Urinary bladder (tissue), 4 donors: Measurements from ENCODE around the gene TREH. TPM values are rescaled to one million over a fixed set of nuclear protein-coding genes. Genes with fewer than 3 reads are reported as not detected.
"Not testable (repeated sequence)": the region's sequence is repeated elsewhere in the genome, so short reads cannot be mapped to it uniquely, and the experiment has no call there.

ENCODE experiments used
- DNase-seq: peaks from one replicate; pipeline ENCODE4 v3.0.0-alpha.2; 2015; ENCODE audit errors: extremely low spot score
- H3K27ac ChIP-seq: one replicate; pipeline ENCODE4 v1.5.1; 2013; ENCODE audit warnings: low read depth, mild to moderate bottlenecking, moderate library complexity
- H3K36me3 ChIP-seq: one replicate; pipeline ENCODE4 v1.6.1; 2013; ENCODE audit warnings: mild to moderate bottlenecking, moderate library complexity; ENCODE audit not compliant: insufficient read depth
- H3K4me1 ChIP-seq: one replicate; pipeline ENCODE4 v1.6.1; 2013; ENCODE audit warnings: mild to moderate bottlenecking, moderate library complexity; ENCODE audit not compliant: insufficient read depth
- H3K4me3 ChIP-seq: one replicate; pipeline ENCODE4 v1.5.1; 2013; ENCODE audit warnings: low read depth, low read length
- WGBS: extraction: QIAGEN DNeasy Blood & Tissue Kit; methylation state at CpG from one replicate; pipeline ENCODE4 v1.1.7; 2013; 5-methylcytosine and 5-hydroxymethylcytosine counted together
- polyA plus RNA-seq: library from polyadenylated mRNA; stranded (reverse); fragments of 200-250 nt; gene quantifications from one replicate; pipeline ENCODE4 v1.2.3, GENCODE V29; 2013
- total RNA-seq: library from RNA; depleted of rRNA; stranded (reverse); fragments of >200 nt; gene quantifications from one replicate; pipeline ENCODE4 v1.2.3, GENCODE V29; 2014
- donor health status: healthy with polysubstance abuse.
- donor health status: healthy.

TREH gene
- total and polyA plus RNA-seq, 2 donors = 1.0 TPM; not detected in 1

GRCh38 chr11:118690553-118691304 lies 11.3 kb upstream of the TREH start:
- Histone ChIP-seq H3K4me1 (no peaks in the 10 kb centered on the region), H3K27ac (no peak overlapping the region), H3K36me3 (no peaks in the 10 kb centered on the region), H3K4me3 (no peak overlapping the region)
- no peak for DNase-seq
- 83% methylated on average over 15 of the region's 15 CpGs for WGBS

GRCh38 chr11:118689852-118690552 lies 10.6 kb upstream of the TREH start:
- Histone ChIP-seq H3K27ac (no peak overlapping the region), H3K4me1 (no peaks in the 10 kb centered on the region), H3K4me3 (peak overlapping the region; percentile 25), H3K36me3 (no peaks in the 10 kb centered on the region)
- DNase-seq = peak; percentile 37
- WGBS = 7% methylated on average over 30 of the region's 30 CpGs

DNA sequence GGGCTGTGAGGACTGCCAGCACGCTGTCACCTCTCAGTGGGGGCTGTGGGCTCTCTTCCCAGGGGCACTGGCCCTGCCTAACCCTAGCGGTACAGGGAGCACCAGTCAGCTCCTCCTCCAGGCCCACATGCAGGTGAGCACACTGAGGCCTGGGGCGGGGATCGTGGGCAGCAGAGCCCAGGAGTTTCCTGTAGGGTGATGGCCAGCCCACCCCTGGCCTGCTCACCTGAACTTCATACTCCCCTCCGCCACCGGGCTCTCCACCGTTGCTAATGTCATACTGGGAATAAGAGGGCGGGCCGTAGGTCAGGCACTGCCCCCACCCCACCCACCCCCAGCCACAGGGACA lies 10.0 kb upstream of the TREH start:
- no peak for DNase-seq
- no peaks in the 10 kb centered on the region for H3K36me3 ChIP-seq
- H3K4me3 ChIP-seq = peak overlapping the region; percentile 25
- H3K4me1 ChIP-seq = no peaks in the 10 kb centered on the region
- H3K27ac ChIP-seq = no peak overlapping the region
- 24% methylated on average over 9 of the region's 9 CpGs for WGBS

DNA sequence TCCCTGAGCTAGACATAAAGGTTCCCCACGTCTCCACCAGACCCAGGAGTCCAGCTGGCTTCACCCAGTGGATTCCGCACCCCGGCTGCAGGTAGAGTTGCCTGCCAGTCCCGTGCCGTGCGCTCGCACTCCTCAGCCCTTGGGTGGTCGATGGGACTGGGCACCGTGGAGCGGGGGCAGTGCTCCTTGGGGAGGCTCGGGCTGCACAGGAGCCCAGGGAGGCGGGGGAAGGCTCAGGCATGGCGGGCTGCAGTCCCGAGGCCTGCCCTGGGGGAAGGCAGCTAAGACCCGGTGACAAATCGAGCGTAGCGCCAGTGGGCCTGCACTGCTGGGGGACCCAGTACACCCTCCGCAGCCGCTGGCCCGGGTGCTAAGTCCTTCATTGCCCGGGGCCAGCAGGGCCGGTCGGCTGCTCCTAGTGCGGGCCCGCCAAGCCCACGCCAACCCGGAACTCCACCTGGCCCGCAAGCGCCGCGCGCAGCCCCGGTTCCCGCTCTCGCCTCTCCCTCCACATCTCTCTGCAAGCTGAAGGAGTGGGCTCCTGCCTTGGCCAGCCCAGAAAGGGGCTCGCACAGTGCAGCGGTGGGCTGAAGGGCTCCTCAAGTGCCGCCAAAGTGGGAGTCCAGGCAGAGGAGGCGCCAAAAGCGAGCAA lies 9.5 kb upstream of the TREH start:
- H3K4me1 ChIP-seq = no peaks in the 10 kb centered on the region
- H3K36me3 ChIP-seq = no peaks in the 10 kb centered on the region
- 86% methylated on average over 41 of the region's 41 CpGs for WGBS
- DNase-seq = no peak
- no peak overlapping the region for H3K27ac ChIP-seq
- no peak overlapping the region for H3K4me3 ChIP-seq

GRCh38 chr11:118688339-118688738 lies 8.9 kb upstream of the TREH start:
- not testable (repeated sequence) for H3K4me1 ChIP-seq, H3K27ac ChIP-seq, H3K36me3 ChIP-seq, DNase-seq, H3K4me3 ChIP-seq
- WGBS = 73% methylated on average over 10 of the region's 10 CpGs

DNA sequence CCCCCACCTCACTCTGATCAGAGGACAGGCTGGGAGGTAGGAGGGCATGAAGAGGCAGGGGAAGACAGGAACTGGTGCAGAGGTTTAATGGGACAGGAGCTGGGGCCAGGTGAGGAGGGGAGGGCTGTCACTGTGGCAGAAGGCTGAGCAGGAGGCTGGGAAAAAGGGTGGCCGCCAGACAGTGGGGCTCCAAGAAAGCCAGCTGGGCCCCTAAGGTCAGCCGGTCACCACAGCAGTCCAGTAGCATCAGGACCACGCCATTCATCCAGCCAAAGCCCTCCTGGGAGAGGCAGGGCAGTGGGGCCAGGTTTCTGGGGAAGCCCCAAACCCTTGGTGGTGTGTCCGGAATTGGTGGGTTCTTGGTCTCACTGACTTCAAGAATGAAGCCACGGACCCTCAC lies 8.5 kb upstream of the TREH start:
- Histone ChIP-seq H3K36me3 (no peaks in the 10 kb centered on the region), H3K4me1 (no peaks in the 10 kb centered on the region), H3K27ac (no peak overlapping the region), H3K4me3 (no peak overlapping the region)
- DNase-seq = no peak
- WGBS = 90% methylated on average over 5 of the region's 5 CpGs

GRCh38 chr11:118684187-118684586 lies 4.7 kb upstream of the TREH start:
- DNase-seq = no peak
- Histone ChIP-seq H3K36me3 (no peaks in the 10 kb centered on the region), H3K27ac (no peak overlapping the region), H3K4me1 (no peaks in the 10 kb centered on the region), H3K4me3 (no peak overlapping the region)
- WGBS = 79% methylated on average over 2 of the region's 2 CpGs

DNA sequence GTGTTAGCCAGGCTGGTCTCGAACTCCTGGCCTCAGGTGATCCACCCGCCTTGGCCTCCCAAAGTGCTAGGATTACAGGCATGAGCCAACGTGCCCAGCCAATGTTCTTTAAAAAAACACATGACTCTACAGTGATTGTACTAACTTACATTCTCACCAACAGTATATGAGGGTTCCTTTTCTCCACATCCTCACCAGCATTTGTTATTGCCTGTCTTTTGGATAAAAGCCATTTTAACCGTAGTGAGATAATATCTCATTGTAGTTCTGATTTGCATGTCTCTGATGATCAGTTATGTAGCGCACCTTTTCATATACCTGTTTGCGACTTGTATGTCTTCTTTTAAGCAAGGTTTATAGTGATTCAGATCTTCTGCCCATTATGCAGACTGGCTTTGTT lies 3.5 kb upstream of the TREH start:
- DNase-seq, H3K4me1 ChIP-seq, H3K36me3 ChIP-seq, H3K4me3 ChIP-seq, H3K27ac ChIP-seq: not testable (repeated sequence)
- 78% methylated on average over 6 of the region's 6 CpGs for WGBS

DNA sequence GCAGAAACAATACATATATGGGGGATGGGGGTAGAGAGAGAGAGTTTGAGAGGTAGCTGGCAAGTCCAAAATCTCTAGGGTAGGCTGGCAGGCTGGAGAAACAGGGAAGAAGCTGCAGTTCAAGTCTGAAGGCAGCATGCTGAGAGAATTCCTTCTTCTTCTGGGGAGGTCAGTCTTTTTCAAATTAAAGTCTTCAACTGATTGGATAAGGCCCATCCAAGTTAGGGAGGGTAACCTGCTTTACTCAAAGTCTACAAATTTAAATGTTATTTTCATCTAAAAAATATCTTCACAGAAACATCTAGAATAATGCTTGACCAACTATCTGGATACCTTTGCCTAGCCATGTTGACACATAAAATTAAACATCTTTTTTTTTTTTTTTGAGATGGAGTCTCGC lies 2.9 kb upstream of the TREH start:
- WGBS = 100% methylated on average over 1 of the region's 1 CpG
- no peaks in the 10 kb centered on the region for H3K4me1 ChIP-seq
- no peaks in the 10 kb centered on the region for H3K36me3 ChIP-seq
- no peak overlapping the region for H3K27ac ChIP-seq
- H3K4me3 ChIP-seq = no peak overlapping the region
- DNase-seq = no peak

GRCh38 chr11:118678908-118679307 lies 542 bp downstream of the TREH start:
- WGBS = 44% methylated on average over 11 of the region's 11 CpGs
- DNase-seq, H3K27ac ChIP-seq: not testable (repeated sequence)

DNA sequence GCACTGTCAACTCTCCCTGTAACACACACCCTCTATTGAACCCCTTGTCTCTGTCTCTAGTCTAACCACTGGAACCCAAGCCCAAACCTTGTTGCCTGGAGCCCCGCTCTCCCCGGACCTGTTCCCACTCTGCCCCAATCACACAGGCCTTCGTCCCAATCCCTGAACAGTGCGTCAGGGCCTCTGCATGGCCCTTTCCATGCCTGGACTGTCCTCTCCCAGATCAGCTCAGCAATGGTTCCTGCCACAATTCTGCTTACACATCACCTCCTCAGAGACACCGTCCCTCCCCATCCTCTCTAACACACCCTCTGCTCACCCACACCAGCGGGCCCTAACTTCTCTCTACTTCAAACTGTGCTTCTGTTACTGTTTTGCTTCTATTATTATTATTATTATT lies 1.5 kb downstream of the TREH start:
- Histone ChIP-seq H3K4me1 (no peaks in the 10 kb centered on the region), H3K4me3 (no peak overlapping the region), H3K27ac (no peak overlapping the region), H3K36me3 (no peaks in the 10 kb centered on the region)
- WGBS = 94% methylated on average over 6 of the region's 6 CpGs
- DNase-seq = no peak

More at GRCh38 chr11:118678908-118679307, 542 bp downstream of the TREH start:
- H3K4me3 ChIP-seq, H3K4me1 ChIP-seq, H3K36me3 ChIP-seq: not testable (repeated sequence)

DNA sequence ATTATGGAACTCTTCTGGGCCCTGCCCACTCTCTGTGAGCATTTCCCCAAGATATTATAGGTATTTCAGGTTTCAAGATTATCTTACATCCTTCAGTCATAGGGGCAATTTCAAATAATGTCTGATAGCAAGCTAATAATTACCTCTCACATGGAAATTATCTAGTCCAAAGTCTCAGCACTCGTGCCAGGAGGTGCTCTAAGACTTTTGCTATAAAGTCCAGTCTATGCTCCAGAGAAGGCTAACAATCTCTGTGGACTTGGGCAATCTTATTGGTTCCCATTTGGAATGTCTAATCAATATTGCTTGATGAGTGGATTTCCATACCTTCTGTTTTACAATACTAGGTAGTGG lies 5.4 kb downstream of the TREH start:
- no peak overlapping the region for H3K27ac ChIP-seq
- DNase-seq = no peak
- no peaks in the 10 kb centered on the region for H3K4me1 ChIP-seq
- no peaks in the 10 kb centered on the region for H3K36me3 ChIP-seq
- no peak overlapping the region for H3K4me3 ChIP-seq
- WGBS = 84% methylated on average over 1 of the region's 1 CpG

DNA sequence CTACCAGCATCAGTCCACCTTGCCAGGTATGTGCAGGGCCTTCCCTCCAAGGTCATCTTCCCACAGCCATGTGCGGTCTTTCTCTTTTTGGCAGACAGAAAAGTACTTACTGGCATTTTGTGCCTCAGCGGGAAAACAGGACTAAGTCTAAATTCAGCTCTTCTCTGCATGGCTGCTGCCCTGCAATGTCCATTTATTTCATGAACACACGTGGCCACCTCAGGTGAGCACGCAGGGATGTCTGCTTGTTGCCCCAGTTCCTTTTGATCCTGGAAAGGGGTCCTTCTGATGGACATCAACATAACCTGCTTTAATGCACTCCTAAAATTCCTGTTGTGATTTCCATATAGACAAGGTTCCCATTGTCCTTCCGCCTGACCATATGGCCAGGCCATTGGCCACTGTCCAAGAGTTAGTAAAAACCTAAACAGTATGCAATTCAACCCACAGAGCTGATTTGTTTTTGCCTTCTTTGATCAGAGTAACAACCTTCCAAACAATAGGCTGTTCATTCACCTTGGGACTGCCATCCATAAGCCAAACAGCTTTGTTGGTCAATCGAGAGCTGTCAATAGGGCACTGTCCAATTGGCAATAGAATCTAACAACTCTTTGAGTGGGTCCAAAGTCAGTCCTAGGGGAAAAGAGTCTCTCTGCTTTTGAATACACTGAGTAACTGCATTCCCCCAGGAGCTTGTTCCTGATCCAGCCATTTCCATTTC lies 5.9 kb downstream of the TREH start:
- DNase-seq = no peak
- 76% methylated on average over 6 of the region's 6 CpGs for WGBS

More for the DNA sequence above, 5.9 kb downstream of the TREH start:
- Histone ChIP-seq H3K36me3 (no peaks in the 10 kb centered on the region), H3K4me3 (no peak overlapping the region), H3K4me1 (no peaks in the 10 kb centered on the region), H3K27ac (no peak overlapping the region)
